Anterior cingulate cortex (tissue), 58 donors: ENCODE results near the gene CHD5.

ENCODE experiments used
- DNase-seq, 58 donors: peaks; one replicate each; lab custom pipeline; 2025; lab: John Stamatoyannopoulos, UW

The CHD5 gene

DNA sequence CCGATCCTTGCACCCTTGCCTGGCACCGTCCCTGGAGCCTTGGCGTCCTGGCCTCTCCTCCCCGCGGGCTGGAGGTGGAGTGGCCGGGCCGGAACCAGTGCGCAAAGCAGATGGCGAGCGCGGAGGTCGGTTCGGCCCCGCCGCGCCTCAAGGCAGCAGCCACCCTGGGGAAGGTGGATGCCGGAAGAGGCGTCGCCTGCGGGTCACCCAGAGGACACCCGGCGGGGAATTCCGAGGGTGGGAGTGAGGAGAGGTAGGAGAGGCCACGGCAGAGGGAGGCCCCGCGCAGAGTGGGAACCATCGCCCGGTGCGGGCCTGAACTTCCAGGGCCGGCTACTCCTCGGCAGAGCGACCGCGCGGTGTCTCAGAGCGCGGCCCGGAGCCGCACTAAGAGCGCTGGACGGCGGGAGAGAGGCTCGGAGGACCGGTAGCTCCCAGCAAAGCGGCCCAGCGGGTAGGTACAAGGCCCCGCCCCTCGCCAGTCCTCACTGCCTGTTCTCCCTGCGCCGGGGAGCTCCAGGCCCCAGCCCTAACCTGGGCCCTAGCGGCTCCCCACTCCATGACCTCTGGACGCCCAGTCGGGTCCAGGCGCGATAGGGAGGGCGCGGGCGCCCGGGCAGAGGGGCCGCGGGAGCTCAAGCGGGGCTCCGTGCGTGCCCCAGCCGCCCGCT is 25.9 kb upstream of the CHD5 start, which contains the start of gene RNF207:
RNF207 (plus strand) TSS at position 271 of the 671 bp plus-strand sequence. CDS start 417 bp downstream, outside the sequence.
- DNase-seq = no peak

DNA sequence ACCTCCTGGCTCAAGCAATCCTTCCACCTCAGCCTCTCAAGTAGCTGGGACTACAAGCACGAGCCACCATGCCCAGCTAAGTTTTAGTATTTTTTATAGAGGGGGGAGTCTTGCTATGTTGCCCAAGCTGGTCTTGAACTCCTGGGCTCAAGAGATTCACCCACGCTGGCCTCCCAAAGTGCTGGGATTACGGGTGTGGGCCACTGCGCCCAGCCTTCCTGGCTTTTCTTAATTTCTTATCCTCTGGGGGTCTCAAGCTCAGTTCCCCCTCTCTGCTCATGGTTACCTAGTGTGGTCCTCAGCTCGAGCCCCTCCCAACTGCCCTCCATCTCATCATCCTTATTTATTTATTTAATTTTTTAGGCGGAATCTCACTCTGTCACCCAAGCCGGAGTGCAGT is 22.1 kb upstream of the CHD5 start:
- DNase-seq = no peak

DNA sequence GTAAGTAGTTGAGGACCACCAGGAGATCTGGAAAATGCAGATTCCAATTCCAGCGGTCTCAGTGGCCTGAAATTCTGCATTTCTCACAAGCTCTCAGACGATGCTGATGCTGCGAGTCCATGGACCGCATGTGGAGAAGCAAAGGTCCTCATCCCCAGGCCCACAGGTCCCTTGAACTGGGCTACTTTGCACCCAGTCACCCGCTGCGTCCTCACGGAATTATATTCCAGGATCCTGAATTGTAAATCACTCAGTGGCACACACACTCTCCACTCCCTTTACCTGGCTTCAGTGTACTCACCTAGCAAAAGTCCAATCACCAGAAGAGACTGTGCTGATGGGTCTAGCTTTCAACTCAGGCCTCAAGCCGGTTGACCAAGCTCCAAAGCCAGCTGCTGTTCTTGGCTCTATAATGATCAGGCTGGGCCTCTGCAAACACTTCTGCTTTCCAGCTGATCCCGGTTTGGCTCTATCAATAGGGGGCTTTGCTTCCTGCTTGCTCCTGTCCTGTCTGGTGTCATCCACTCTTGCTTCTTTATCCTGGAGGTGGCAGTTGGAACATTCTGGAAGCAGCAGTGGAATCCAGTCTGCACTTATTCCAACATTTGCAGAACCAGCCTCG is 20.2 kb upstream of the CHD5 start:
- DNase-seq = no peak

DNA sequence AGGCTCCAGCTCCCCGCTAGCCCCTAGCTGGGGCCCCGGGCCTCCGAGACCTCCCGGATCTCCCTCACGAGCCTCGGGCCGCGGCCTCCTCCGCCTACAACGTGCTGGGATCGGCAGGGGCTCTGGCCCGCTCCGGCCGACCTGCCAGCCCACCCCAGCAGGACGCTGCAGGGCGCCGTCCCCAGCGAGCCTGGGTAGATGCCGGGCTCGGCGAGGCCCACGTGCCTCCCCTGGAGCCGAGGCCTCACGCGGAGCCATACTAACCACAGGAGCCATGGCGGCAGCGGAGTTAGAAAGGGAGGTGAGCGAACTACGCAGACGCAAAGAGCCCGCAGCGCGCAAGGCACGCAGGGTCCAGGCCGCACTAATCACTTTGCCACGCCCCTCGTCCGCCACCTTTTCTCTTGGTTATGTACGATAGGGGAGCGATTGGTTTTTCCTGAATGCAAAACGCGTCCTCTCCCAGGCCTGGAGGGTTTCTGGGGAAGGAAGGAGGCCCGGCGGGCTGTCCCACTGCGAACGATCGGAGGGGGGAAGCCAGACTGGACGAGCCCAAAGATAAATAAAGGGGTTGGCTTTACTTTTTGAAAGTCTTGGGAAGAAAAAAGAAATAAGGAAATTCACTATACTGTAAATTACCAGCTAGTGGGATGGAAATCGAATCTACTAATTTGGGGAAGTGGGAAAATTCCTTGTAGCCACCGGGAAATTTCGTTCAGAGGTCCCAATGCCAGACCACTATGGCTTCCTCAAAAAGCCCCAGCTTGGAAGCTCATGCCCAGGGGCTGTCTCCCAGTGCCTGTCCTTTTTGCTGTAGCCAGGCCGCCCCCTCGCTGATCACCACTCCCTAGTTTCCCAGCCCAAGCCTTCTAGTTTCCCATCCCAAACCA is 19.4 kb upstream of the CHD5 start, which contains the start of gene RPL22:
RPL22 (minus strand) TSS at position 298 of the 890 bp plus-strand sequence; CDS start at position 276, 22 bp downstream.
- DNase-seq = peak; percentile 81 to 98 (median 96)

DNA sequence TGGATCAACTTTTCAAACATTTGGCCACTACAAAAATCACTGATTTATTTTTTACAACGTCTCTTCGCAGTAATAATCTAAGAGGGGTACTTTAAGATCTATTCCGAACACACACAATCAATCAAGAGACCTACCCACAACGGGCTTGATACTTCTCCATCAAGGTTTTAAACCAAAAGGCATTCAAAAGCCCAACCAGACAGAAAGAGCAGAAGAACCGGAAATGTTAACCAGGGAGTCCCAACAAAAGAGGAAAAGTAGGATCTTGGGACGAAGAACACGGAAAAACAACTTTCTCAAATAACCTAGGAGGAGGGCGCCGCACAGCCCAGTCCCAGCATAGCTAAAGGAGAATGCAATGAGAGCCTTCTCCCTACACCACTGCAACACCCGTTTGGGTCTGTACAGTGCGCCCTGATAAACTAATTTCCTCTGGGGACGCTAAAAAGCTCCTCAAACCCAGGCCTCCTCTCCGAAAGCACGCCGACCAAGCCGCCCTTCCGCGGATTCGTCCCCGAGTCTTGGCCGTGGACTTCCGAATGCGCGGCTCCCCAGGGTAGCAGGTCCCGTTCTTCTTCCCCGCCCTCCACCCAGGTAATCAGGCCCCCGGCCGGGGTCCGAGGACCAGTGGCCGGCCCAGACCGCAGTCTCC is 18.7 kb upstream of the CHD5 start:
- peak in 1 of 58 donors; percentile 44 for DNase-seq

DNA sequence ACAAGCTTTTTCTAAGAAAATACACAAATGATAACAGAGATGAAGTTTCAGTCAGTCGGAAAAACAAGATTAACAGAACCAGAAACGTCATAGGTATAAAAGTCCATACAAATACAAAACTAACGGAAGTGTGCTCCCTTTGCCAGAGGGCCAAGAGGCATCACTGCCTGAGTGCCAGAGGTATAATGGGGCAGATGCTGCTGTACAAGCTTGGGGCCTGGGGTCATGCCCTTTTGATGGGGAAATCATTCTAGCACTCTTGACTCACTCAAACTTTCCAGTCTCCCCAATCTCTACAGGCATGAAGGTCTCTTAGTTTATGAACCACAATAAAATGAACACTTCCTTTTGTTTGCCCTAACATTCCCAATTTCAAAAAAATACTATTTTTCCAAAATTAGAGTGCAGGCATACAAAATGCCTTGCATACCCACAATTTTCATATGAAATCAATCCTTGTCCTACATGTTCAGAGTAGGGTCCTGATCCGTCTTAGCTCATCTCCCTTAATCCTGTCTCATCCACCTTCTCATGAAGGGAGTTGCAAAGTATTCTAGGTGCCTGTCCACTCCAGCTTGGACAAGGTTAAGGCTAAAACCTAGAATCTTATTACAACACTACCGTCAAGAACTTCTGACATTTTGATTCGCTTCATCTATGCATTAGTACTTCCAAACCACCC is 17.8 kb upstream of the CHD5 start:
- DNase-seq = no peak

DNA sequence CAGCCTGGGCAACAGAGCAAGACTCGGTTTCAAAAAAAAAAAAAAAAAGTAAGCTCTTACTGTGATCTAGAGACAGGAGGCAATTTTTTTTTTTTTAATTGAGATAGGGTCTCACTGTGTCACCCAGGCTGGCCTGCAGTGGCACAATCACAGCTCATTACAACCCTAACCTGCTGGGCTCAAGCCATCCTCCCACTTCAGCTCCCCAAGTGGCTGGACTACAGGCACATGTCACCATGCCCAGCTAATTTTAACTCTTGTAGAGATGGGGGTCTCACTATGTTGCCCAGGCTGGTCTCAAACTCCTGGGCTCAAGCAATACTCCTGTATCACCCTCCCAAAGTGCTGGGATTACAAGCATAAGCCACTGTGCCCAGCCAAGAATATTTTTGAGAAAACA is 11.8 kb upstream of the CHD5 start:
- no peak for DNase-seq

DNA sequence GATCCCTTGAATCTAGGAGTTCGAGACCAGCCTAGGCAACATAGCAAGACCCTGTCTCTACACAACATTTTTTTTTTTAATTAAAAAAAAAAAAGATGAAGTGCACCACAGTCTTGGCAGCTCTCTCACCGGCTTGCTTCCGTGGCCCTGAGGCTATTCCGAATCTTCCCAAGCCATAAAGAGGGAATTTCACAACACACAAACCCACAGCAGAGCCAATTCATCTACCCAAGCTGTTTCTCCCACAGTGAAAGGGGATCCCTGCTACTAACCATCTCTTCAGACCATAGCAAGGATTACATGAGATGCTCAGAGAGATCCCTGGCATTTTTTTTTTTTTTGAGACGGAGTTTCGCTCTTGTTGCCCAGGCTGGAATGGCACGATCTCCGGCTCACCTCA is 8.3 kb upstream of the CHD5 start:
- no peak for DNase-seq

DNA sequence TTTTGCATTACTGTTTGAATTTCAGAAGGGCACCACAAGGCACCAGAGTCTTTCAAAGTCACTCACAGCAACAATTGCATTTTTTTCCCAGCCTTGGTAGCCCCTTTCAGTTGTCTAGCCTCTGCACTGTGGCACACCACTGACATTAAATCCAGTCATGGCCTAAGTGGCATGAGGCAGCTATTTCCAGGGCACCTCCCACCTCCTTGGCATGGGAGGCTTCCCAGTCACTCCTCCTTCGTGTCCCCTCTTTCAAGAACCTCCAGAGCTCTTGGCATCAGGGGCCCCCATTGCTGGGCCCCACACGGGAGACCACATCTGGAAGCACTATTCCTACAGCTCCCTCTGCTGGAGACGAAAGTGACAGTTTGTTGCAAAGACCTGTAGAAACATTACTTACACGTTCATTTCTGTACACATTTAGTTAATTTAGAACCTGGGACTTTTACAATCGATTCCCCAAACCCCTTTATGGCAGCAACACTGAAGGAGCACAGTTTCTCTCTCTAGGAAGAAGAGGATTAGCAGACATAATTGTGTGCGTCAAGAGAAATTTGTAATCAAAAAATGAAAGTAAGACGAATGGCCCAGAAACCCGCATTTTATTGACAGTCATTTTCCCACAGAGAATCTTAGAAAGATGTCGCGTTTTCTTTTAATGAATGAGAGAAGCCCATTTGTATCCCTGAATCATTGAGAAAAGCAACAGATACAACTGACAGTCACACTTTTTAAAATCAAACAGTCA is 5.7 kb upstream of the CHD5 start:
- DNase-seq = peak in 4 of 58 donors; percentile 13 to 31 (median 21)

DNA sequence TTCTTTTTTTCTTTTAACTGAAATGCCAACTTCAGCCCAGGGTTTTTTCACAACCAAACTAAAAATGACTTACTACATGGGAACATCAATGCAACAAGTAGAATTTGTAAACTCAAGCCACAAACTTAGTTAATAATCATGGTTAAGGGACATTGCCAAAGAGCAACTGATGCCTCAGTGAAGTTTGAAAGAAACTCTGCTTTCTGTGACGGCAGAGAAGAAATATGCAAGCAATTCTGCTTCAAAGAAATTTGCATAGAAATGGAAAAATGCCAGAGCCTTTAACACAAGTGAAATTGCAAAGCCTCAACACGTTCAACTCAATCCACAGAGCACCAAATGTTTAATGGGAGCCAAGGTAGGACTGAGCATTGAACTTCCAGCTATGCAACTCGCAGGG is 5.0 kb upstream of the CHD5 start:
- DNase-seq = no peak

DNA sequence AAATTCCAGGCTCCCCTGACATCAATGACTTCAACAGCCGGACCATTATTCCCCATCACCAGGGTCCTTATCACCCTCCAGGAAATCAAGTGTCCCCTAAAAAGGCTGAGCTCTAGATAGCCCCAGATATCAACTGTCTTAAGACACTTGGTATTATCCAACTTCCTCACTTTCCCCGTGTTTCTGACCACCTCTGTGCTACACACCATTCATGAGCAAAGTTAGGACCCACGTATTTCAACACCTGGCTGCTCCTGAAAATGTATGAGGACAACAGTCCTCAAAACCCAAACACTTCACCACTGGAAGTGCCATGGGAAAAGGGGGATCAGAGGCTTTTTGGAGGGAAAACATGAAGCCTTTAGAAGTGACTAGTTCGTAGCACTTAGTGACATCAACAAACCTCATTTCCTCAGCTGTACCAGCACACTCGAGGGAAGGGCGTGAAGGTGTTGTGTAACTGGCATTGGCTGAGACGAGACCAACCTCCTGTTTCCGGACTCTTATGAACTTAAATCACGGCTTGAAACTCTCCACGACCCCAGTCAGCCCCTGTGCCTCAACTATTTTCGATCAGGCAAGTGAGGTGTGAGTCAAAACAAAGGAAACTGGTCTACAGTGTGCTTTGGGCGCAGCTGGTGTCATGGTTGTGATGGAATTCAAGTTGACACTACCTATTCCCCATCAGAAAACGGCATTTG is 4.1 kb upstream of the CHD5 start:
- no peak for DNase-seq

DNA sequence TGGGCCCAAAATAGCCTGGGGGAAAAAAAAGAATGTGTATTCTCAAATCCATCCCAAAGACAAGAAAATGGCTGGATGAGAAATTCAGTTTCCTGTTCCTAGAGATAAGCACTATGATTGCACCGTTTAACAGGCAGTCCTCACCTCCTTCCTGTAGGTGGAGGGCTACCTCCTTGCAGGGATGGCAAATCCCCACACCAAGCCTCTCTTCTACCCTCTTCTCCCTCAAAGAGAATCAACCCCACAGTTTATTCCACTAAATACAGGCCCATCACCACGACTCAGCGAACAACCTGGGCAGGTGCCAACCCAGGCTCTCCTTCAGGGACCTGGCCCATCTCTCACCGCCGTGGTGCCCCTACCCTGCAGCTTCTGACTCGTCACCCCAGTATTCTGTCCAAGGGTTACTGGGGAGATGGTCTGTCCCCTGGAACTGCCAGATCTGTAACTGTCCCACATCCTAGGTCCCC is 3.4 kb upstream of the CHD5 start:
- DNase-seq = no peak

DNA sequence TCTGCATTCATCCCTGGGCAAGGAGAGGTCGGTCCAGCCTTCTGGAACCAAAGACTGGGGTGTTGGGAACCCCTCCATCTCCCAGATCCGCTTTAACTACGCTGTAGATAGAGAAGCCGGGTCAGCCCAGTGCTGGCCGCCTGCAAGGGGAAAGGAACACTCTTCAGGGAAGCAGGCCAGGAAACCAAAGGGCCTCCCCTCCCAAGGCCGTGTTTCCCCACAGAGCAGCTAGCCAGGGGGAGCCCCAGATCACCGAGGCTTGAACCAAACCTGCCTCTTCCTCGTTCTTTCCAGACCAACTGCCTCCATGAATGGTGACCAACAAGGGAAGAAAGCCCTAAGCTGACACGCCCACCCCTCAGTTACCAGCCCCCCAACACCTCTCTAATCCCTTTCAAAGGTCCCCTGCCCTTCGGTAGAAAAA is 1.2 kb upstream of the CHD5 start:
- DNase-seq = no peak

DNA sequence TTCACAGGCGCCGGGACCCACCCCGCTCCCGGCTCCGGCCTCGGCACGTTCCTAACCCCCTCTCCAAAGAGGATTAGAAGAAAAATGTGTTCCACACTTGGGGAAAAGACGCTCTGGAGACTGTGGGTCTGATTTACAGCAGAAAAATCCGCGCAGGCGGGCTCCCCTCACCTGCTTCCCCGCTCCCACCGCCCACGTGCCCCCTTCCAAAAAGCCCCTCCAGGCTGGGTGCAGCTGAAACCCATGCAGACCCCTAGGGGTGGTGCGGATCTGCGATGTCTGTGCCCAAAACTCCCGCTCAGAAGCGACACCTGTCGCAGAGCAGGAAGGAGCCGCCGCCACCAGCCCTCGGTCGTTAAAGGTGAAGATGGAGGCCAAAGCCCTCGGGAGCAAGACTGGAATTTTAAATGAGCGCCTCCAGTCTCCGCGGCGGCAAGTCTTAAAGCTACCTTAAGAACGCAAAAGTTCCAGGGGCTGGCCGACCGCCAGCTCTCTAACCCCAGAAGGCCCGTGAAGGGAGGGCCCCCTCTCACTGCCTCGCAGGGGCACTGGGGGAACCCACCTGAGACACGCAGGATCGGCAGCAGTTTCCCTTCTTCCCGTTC is 688 bp upstream of the CHD5 start:
- DNase-seq = no peak

DNA sequence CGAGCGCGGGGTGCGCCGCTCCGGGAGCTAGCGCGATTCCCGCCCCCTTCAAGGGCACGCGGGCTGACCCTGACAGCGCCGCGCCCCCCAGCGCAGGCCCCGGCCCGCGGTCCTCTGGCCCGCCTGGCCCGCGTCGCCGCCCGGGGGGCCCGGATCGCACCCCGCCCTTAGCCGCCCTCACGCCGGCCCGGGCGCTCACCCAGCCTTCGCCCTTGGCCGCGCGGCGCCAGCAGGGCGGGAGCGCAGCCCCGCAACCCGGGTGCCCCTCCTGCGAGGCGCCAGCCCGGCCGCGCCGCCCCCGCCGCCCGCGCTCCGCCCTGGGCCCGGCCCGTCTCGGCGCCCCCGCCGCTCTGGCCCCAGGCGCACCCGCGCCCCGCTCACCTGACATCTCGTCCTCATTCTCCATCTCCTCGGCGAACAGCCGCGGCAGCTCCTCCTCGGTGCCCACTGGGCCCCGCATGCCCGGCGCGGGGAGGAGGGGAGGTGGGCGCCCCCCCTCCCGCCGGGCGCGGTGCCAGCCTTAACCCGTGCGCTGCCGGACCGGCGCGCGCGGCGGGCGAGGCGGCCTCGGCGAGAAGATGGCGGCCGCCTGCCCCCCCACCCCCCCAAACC is 451 bp downstream of the CHD5 start:
- DNase-seq = no peak

DNA sequence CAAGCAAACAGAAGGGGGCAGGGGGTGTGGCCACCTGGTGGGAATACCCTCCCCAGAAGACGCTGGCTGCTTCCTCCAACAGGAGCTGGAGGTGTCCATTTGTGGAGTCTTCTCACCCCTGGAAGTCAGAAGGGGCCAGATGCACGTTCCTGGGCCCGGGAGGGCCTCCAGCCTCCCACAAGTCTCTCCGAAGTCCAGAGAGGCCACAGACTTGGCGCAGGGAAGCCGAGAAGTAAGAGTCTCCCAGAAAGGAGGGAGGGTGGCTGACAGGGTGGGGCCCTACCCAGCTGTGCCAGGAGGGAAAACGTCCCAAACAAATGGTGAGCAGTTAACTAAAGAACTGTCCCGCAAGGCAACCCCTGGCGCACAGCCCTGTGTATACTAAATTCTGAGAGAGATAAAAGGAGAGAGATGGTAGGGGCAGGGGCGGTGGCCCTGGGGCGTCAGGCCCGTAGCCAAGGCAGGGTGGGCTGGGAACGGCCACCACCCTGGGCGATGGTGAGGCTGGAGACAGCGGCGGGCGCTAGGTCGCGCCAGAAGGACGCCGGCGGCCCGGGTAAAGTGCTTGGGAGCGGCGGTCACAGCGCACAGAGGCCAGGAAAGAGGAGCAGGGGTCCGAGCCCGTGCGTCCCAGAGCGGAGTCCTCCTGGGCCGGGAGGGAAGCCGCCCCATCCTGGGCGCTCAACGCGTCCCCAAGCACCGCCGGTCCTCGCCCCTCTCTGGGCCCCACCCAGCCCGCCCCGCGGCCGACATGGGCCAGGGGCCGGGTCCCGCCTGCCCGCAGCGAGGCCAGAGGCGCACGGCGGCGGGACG is 1.2 kb downstream of the CHD5 start:
- no peak for DNase-seq
